ENCODE data around the gene PUM2. TPM values are rescaled to one million over a fixed set of nuclear protein-coding genes. Genes with fewer than 3 reads are reported as not detected.

PUM2 gene
- total and polyA plus RNA-seq, 2 of the 8 experiments (the other 6 are each of a cell fraction or from before 2014, with no cell fraction given) = 46.6 to 114 TPM

- Histone ChIP-seq H3K9ac (replicated peaks in 1 of 4; ENCODE audit: extremely low read depth in 1 of 4, low read depth in 3 of 4, low read length in 3 of 4) (no peak overlapping the region), H3K27ac (ENCODE audit: low read depth, low read length) (no peak overlapping the region), H4K91ac (replicated peaks; ENCODE audit: insufficient read length, low read length) (no peak overlapping the region), H3K14ac (ENCODE audit: insufficient read length) (no peak overlapping the region), H2AK5ac (ENCODE audit: low read depth, low read length) (no peak overlapping the region), H3K23me2 (ENCODE audit: low read depth, low read length) (no peaks in the 10 kb centered on the region), H3K56ac (replicated peaks; ENCODE audit: insufficient read length, low read depth, low read length) (no peak overlapping the region), H3K79me1 (ENCODE audit: low read depth, low read length) (0 out of 2 replicates have a peak, but pooled peaks cover 2% of the 10 kb centered on the region), H3K27me3 (replicated peaks in 1 of 4; ENCODE audit: control insufficient read depth in 3 of 4, extremely low read depth in 1 of 4, insufficient read depth in 3 of 4, low read length in 3 of 4) (no peaks in the 10 kb centered on the region), H3K36me3 (ENCODE audit: control insufficient read depth in 2 of 4, insufficient read depth in 4 of 4, low read length in 3 of 4) (peaks cover 5 to 67% (median 24%) of the 10 kb centered on the region in 4 experiments; a peak in 6 of 8 replicates), H3K9me3 (ENCODE audit: insufficient read depth in 2 of 2, low read depth in 1 of 2, low read length in 1 of 2) (no peaks in the 10 kb centered on the region), H3K4me2 (ENCODE audit: insufficient read depth in 1 of 2, low read depth in 2 of 2, low read length in 2 of 2) (peak overlapping the region; percentile 3 to 8; a peak in 1 of 4 replicates), H2BK20ac (ENCODE audit: low read length) (no peak overlapping the region), H3K4ac (replicated peaks; ENCODE audit: insufficient read length, low read depth, low read length) (no peak overlapping the region), H3K18ac (ENCODE audit: extremely low read depth, low read length) (no peak overlapping the region), H2BK12ac (ENCODE audit: low read depth, low read length) (no peak overlapping the region), H2BK120ac (replicated peaks; ENCODE audit: low read depth, low read length) (no peak overlapping the region), H4K20me1 (replicated peaks in 1 of 2; ENCODE audit: control insufficient read depth in 1 of 2, insufficient read depth in 2 of 2, low read length in 2 of 2) (peaks cover 2 to 7% of the 10 kb centered on the region in 2 experiments), H3K23ac (ENCODE audit: insufficient read length) (no peak overlapping the region), H3K4me1 (replicated peaks in 1 of 4; ENCODE audit: control insufficient read depth in 3 of 4, insufficient read depth in 4 of 4, low read length in 3 of 4) (peaks cover 0 to 3% (median 3%) of the 10 kb centered on the region in 4 experiments; a peak in 3 of 7 replicates), H2BK5ac (ENCODE audit: low read depth, low read length) (no peak overlapping the region), H3K4me3 (ENCODE audit: extremely low read depth in 1 of 4, insufficient read depth in 2 of 4, low read depth in 3 of 4, low read length in 4 of 4) (no peak overlapping the region), H3K79me2 (ENCODE audit: control insufficient read depth in 1 of 2, insufficient read depth in 2 of 2, low read length in 2 of 2) (peaks cover 0 to 56% of the 10 kb centered on the region in 2 experiments; a peak in 2 of 4 replicates), H2AFZ (ENCODE audit: low read length) (no peak overlapping the region), H4K8ac (ENCODE audit: extremely low read depth, insufficient read depth, low read length) (no peak overlapping the region), H2BK15ac (ENCODE audit: low read length) (no peak overlapping the region), H4K5ac (ENCODE audit: insufficient read length, low read depth, low read length) (no peak overlapping the region)
- POLR2A ChIA-PET (ENCODE audit: partially characterized antibody) = no interaction called here
- CTCF ChIA-PET (ENCODE audit: partially characterized antibody) = interaction anchor here (0.7 to 1.6 kb wide), 2 partner anchors 12 to 24 kb away, joined by 3 to 7 read pairs; no protein-coding TSS in a partner anchor
- DNase-seq (ENCODE audit: low read depth in 1 of 2, low spot score in 2 of 2) = no peak
- no peak for FAIRE-seq
- TF ChIP-seq KDM1A (IDR thresholded peaks at IDR 0.05; ENCODE audit: borderline replicate concordance, low read length) (peak; percentile 51; the same call in 1 of the 2 replicates), E2F6 (IDR thresholded peaks at IDR 0.05) (0 out of 2 replicates have a peak, but pooled peaks have one; percentile 22), CREB1 (IDR thresholded peaks at IDR 0.05) (no peak), JUN (IDR thresholded peaks at IDR 0.05; ENCODE audit: low read depth, low read length) (no peak), POU5F1 (IDR thresholded peaks at IDR 0.05; ENCODE audit: low read depth, low read length) (no peak)
- WGBS, 2 experiments (ENCODE audit: extremely low coverage in 1 of 2, insufficient coverage in 1 of 2, insufficient read length in 1 of 2, insufficient replicate concordance in 2 of 2, low coverage in 1 of 2, low lambda C conversion rate in 2 of 2, missing lambda C conversion rate in 1 of 2) = 80% methylated on average over 4 of the region's 4 CpGs; no CpG with 5 or more reads in 1 of the 2 experiments
Measured at GRCh38 chr2:20314562-20315501, 35.8 kb downstream of the PUM2 start.

All from H1 (cell line).